Thymus (tissue), 11 donors: ENCODE measurements around the gene PDZD7. TPM values are rescaled to one million over a fixed set of nuclear protein-coding genes. Genes with fewer than 3 reads are reported as not detected.

Experiments
- DNase-seq, 9 donors: peaks; one replicate each; pipeline ENCODE4 v3.0.0-alpha.2; 2013; ENCODE audit warnings: low spot score in 9 of 9, low read depth in 6 of 9, missing footprints in 1 of 9
- H3K27ac ChIP-seq, 2 donors: one replicate each; pipeline ENCODE4 v1.5.1; 2013; ENCODE audit warnings: control low read depth in 1 of 2, low read depth in 1 of 2, low read length in 1 of 2, mild to moderate bottlenecking in 1 of 2, moderate library complexity in 1 of 2
- H3K27me3 ChIP-seq, 2 donors: one replicate each; pipeline ENCODE4 v1.5.1; 2013; ENCODE audit warnings: low read length in 1 of 2; ENCODE audit not compliant: control insufficient read depth in 2 of 2, insufficient read depth in 1 of 2
- H3K36me3 ChIP-seq, 2 donors: one replicate each; pipeline ENCODE4 v1.5.1; 2013; ENCODE audit warnings: low read length in 1 of 2, mild to moderate bottlenecking in 1 of 2, moderate library complexity in 1 of 2; ENCODE audit not compliant: control insufficient read depth in 2 of 2, insufficient read depth in 2 of 2
- H3K4me1 ChIP-seq, 2 donors: one replicate each; pipeline ENCODE4 v1.5.1; 2013; ENCODE audit warnings: low read length in 2 of 2; ENCODE audit not compliant: control insufficient read depth in 2 of 2, insufficient read depth in 2 of 2
- H3K4me3 ChIP-seq, 2 donors: one replicate each; pipeline ENCODE4 v1.5.1; 2013; ENCODE audit warnings: low read length in 2 of 2, control low read depth in 1 of 2, mild to moderate bottlenecking in 1 of 2
- H3K9me3 ChIP-seq, 2 donors: one replicate each; pipeline ENCODE4 v1.5.1; 2013; ENCODE audit warnings: low read length in 1 of 2, mild to moderate bottlenecking in 1 of 2; ENCODE audit not compliant: control insufficient read depth in 2 of 2, insufficient read depth in 1 of 2
- WGBS: extraction: QIAGEN DNeasy Blood & Tissue Kit; methylation state at CpG from one replicate; pipeline ENCODE4 v1.1.7; 2013; 5-methylcytosine and 5-hydroxymethylcytosine counted together
- polyA plus RNA-seq: library from polyadenylated mRNA; stranded (reverse); fragments of 200-250 nt; gene quantifications from one replicate; pipeline ENCODE4 v1.2.3, GENCODE V29; 2013
- total RNA-seq: library from RNA; stranded (reverse); fragments of 120-200 nt; gene quantifications from one replicate; pipeline ENCODE4 v1.2.4, GENCODE V29; 2013
- donor health status: healthy.

PDZD7 gene
- total and polyA plus RNA-seq, 2 donors, result 0.19 to 1.4 TPM

- peaks cover 16 to 79% of the 10 kb centered on the region in 2 donors for H3K27me3 ChIP-seq
- H3K27ac ChIP-seq, result no peak overlapping the region
- no peak overlapping the region for H3K4me3 ChIP-seq
- H3K36me3 ChIP-seq, result no peaks in the 10 kb centered on the region
- no peaks in the 10 kb centered on the region for H3K9me3 ChIP-seq
- WGBS, result 34% methylated on average over 20 of the region's 20 CpGs
- no peak for DNase-seq
- H3K4me1 ChIP-seq, result peaks cover 0 to 10% of the 10 kb centered on the region in 2 donors
Observed at GRCh38 chr10:101018118-101018599, 12.8 kb downstream of the PDZD7 start.

- WGBS, result 92% methylated on average over 5 of the region's 5 CpGs
- no peaks in the 10 kb centered on the region for H3K36me3 ChIP-seq
- peaks cover 16 to 76% of the 10 kb centered on the region in 2 donors for H3K27me3 ChIP-seq
- H3K4me3 ChIP-seq, result no peak overlapping the region
- H3K27ac ChIP-seq, result no peak overlapping the region
- H3K9me3 ChIP-seq, result no peaks in the 10 kb centered on the region
- H3K4me1 ChIP-seq, result peaks cover 0 to 13% of the 10 kb centered on the region in 2 donors
- DNase-seq, result no peak
Observed at GRCh38 chr10:101016814-101017213, 14.1 kb downstream of the PDZD7 start.

- Histone ChIP-seq H3K27ac (no peak overlapping the region), H3K27me3 (peaks cover 16 to 65% of the 10 kb centered on the region in 2 donors), H3K36me3 (no peaks in the 10 kb centered on the region), H3K4me3 (no peak overlapping the region), H3K4me1 (peaks cover 0 to 13% of the 10 kb centered on the region in 2 donors), H3K9me3 (no peaks in the 10 kb centered on the region)
- 96% methylated on average over 8 of the region's 8 CpGs for WGBS
- no peak for DNase-seq
Observed at GRCh38 chr10:101015582-101015973, 15.4 kb downstream of the PDZD7 start.

GRCh38 chr10:101014966-101015581, 15.9 kb downstream of the PDZD7 start:
- DNase-seq, result no peak
- 53% methylated on average over 7 of the region's 7 CpGs for WGBS
- H3K27me3 ChIP-seq, result peaks cover 16 to 60% of the 10 kb centered on the region in 2 donors
- peaks cover 0 to 13% of the 10 kb centered on the region in 2 donors for H3K4me1 ChIP-seq
- H3K27ac ChIP-seq, result no peak overlapping the region
- no peaks in the 10 kb centered on the region for H3K9me3 ChIP-seq
- H3K4me3 ChIP-seq, result no peak overlapping the region
- no peaks in the 10 kb centered on the region for H3K36me3 ChIP-seq

GRCh38 chr10:101014230-101014884, 16.6 kb downstream of the PDZD7 start:
- H3K27ac ChIP-seq, result no peak overlapping the region
- peaks cover 16 to 53% of the 10 kb centered on the region in 2 donors for H3K27me3 ChIP-seq
- no peak overlapping the region for H3K4me3 ChIP-seq
- no peaks in the 10 kb centered on the region for H3K9me3 ChIP-seq
- 27% methylated on average over 11 of the region's 11 CpGs for WGBS
- DNase-seq, result peak in 6 of 9 donors; percentile 24 to 76 (median 64)
- H3K36me3 ChIP-seq, result no peaks in the 10 kb centered on the region
- H3K4me1 ChIP-seq, result peaks cover 0 to 13% of the 10 kb centered on the region in 2 donors

GRCh38 chr10:101013365-101013825, 17.5 kb downstream of the PDZD7 start:
- DNase-seq, result no peak
- Histone ChIP-seq H3K4me1 (peaks cover 0 to 13% of the 10 kb centered on the region in 2 donors), H3K27me3 (peaks cover 10 to 44% of the 10 kb centered on the region in 2 donors), H3K4me3 (no peak overlapping the region), H3K9me3 (no peaks in the 10 kb centered on the region), H3K27ac (no peak overlapping the region), H3K36me3 (no peaks in the 10 kb centered on the region)
- 68% methylated on average over 9 of the region's 9 CpGs for WGBS

GRCh38 chr10:101012525-101013364, 18.2 kb downstream of the PDZD7 start:
- no peak overlapping the region for H3K27ac ChIP-seq
- H3K27me3 ChIP-seq, result peaks cover 4 to 37% of the 10 kb centered on the region in 2 donors
- WGBS, result 28% methylated on average over 14 of the region's 14 CpGs
- H3K9me3 ChIP-seq, result no peaks in the 10 kb centered on the region
- H3K36me3 ChIP-seq, result no peaks in the 10 kb centered on the region
- peaks cover 0 to 13% of the 10 kb centered on the region in 2 donors for H3K4me1 ChIP-seq
- DNase-seq, result peak in 6 of 9 donors; percentile 21 to 82 (median 63)
- H3K4me3 ChIP-seq, result no peak overlapping the region

GRCh38 chr10:101011517-101012423, 19.2 kb downstream of the PDZD7 start:
- Histone ChIP-seq H3K27me3 (peaks cover 0 to 28% of the 10 kb centered on the region in 2 donors), H3K9me3 (no peaks in the 10 kb centered on the region), H3K4me3 (no peak overlapping the region), H3K27ac (no peak overlapping the region), H3K4me1 (peaks cover 0 to 13% of the 10 kb centered on the region in 2 donors), H3K36me3 (peaks cover 0 to 3% of the 10 kb centered on the region in 2 donors)
- WGBS, result 87% methylated on average over 22 of the region's 22 CpGs
- DNase-seq, result no peak
